Ovary (tissue), 9 donors: Measurements from ENCODE around the gene TEX12. TPM values are rescaled to one million over a fixed set of nuclear protein-coding genes. Genes with fewer than 3 reads are reported as not detected.

Experiments used
- DNase-seq, 5 donors: peaks; one replicate each; pipeline ENCODE4 v3.0.0-alpha.2; 2019 to 2020
- H3K27ac ChIP-seq, 2 donors: fragments of 200-600 bp; one replicate each; pipeline versions ENCODE4 v1.5.1 to v1.8.0; 2019 to 2022
- H3K27me3 ChIP-seq: fragments of 200-600 bp; one replicate; pipeline ENCODE4 v1.8.0; 2022
- H3K36me3 ChIP-seq: fragments of 200-600 bp; sonication (generic); one replicate; pipeline ENCODE4 v1.5.1; 2019
- H3K4me1 ChIP-seq: one replicate; pipeline ENCODE4 v1.8.1; 2013; ENCODE audit warnings: mild to moderate bottlenecking, moderate library complexity; ENCODE audit not compliant: insufficient read depth
- H3K4me3 ChIP-seq: fragments of 200-600 bp; sonication (generic); one replicate; pipeline ENCODE4 v1.5.1; 2017
- H3K9me3 ChIP-seq, 2 donors: fragments of 200-600 bp in 1 of 2; sonication (generic) in 1 of 2; one replicate each; pipeline versions ENCODE4 v1.5.1 to v1.8.1; 2013 to 2019; ENCODE audit warnings: mild to moderate bottlenecking in 1 of 2, moderate library complexity in 1 of 2
- EP300 ChIP-seq: sonication (generic); formaldehyde crosslinking; IDR thresholded peaks from one replicate; pipeline ENCODE4 v1.6.1; 2017; ENCODE audit warnings: antibody characterized with exemption
- POLR2A ChIP-seq: fragments of 450-650 bp; IDR thresholded peaks from one replicate; pipeline ENCODE4 v1.6.1; 2017; ENCODE audit warnings: antibody characterized with exemption, mild to moderate bottlenecking, moderate library complexity
- WGBS, 3 donors: extraction: QIAGEN DNeasy Blood & Tissue Kit in 1 of 3; methylation state at CpG; one replicate each; pipeline versions ENCODE4 v1.1.5 to v1.1.7; 2013 to 2017; 5-methylcytosine and 5-hydroxymethylcytosine counted together
- intact Hi-C, 4 donors: fragments of 100-400 bp; cut with DNase I; formaldehyde crosslinking; loops; one replicate each; pipeline versions ENCODE4 v1.11.0 to v1.15.1; 2022 to 2023
- polyA plus RNA-seq, 2 donors: library from polyadenylated mRNA; stranded (reverse); fragments of 200-250 nt in 1 of 2; fragments of 350-450 nt in 1 of 2; fragmentation: Illumina TruSeq in 1 of 2; extraction: RNeasy Lipid Tissue Mini Kit (QIAGEN cat#74804) in 1 of 2; gene quantifications; one replicate each; pipeline ENCODE4 v1.2.3, GENCODE V29; 2013 to 2014
- total RNA-seq, 7 donors: library from RNA; depleted of rRNA in 2 of 7; stranded (reverse); fragments of >200 nt in 2 of 7; fragmentation: NEBNext Ultra II Directional in 3 of 7; extraction: Animal tissue kit (Norgen Biotek cat#: 25700) in 3 of 7; gene quantifications; one replicate each; pipeline versions ENCODE4 v1.1.0 to v1.2.4, GENCODE V29; 2016 to 2023
- TF ChIP-seq, protein P1 (sequence below), 3 donors: fragments of 450-650 bp in 2 of 3; fragments of 200-600 bp in 1 of 3; IDR thresholded peaks; one replicate each; pipeline versions ENCODE4 v1.5.1 to v1.8.0; 2016 to 2022; ENCODE audit warnings: antibody characterized with exemption in 3 of 3, mild to moderate bottlenecking in 1 of 3
- donor health status: DM: no; HTN: no; CAD: no; lungs with moderate emphysema.
- donor health status: DM: no; HTN: no; CAD: no.
- donor health status: Bipolar disorder and iron deficiency.
- donor health status: DM: yes; HTN: yes; CAD: no.
- donor health status: DM: no; HTN: no; CAD: no.
- donor health status: DM: yes; HTN: yes; CAD: no.

TEX12 gene
- total and polyA plus RNA-seq, 9 donors: 0.11 to 1.3 (median 0.52) TPM; not detected in 1

DNA sequence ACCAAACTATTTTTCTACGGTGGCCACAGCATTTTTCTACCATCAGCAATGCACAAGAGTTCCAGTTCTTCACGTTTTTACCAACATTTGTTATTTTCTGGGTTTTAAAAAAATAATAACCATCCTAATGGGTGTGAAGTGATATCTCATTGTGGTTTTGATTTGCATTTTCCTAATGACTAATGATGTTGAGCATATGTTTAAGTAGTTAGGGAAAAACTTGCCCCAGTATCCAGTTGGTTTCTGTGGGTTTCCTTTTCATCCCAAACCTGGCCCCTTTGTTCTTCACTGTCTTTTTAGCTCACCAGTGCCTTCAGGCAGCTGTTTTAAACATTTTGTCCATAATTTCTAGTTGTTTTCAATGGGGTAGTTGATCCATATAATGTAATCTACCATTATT is 44.4 kb downstream of the TEX12 start:
- 48 to 63% (median 53%) methylated on average over 2 of the region's 2 CpGs for WGBS, 3 donors
- DNase-seq: no peak
- no peaks in the 10 kb centered on the region for H3K36me3 ChIP-seq
- intact Hi-C loops: loop anchor here in 1 of 4 donors (10.0 kb wide), 1 partner anchor 1083 kb away; no protein-coding TSS in a partner anchor
- no peaks in the 10 kb centered on the region for H3K27me3 ChIP-seq
- no peak for TF ChIP-seq EP300
- TF ChIP-seq POLR2A: no peak
- no peak overlapping the region for H3K27ac ChIP-seq
- no peak overlapping the region for H3K4me3 ChIP-seq
- no peaks in the 10 kb centered on the region for H3K9me3 ChIP-seq
- no peaks in the 10 kb centered on the region for H3K4me1 ChIP-seq

DNA sequence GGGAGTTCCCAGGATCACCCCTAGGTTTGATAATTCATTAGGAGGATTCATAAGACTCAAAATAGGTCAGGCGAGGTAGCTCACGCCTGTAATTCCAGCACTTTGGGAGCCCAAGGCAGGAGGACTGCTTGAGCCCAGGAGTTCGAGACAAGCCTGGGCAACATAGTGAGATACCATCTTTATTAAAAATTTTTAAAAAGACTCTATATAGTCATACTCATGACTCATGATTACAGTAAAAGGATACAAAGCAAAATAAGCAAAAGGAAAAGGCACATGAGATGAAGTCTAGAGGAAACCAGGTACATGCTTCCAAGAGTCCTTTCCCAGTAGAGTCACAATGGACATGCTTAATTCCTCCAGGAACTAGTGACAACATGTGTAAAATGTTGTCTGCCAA is 45.1 kb downstream of the TEX12 start:
- no peaks in the 10 kb centered on the region for H3K9me3 ChIP-seq
- H3K27ac ChIP-seq: no peak overlapping the region
- no peaks in the 10 kb centered on the region for H3K36me3 ChIP-seq
- H3K27me3 ChIP-seq: no peaks in the 10 kb centered on the region
- no peak for DNase-seq
- no peaks in the 10 kb centered on the region for H3K4me1 ChIP-seq
- H3K4me3 ChIP-seq: no peak overlapping the region
- WGBS, 3 donors: 93 to 97% (median 95%) methylated on average over 3 of the region's 3 CpGs
- TF ChIP-seq, protein P1, sequence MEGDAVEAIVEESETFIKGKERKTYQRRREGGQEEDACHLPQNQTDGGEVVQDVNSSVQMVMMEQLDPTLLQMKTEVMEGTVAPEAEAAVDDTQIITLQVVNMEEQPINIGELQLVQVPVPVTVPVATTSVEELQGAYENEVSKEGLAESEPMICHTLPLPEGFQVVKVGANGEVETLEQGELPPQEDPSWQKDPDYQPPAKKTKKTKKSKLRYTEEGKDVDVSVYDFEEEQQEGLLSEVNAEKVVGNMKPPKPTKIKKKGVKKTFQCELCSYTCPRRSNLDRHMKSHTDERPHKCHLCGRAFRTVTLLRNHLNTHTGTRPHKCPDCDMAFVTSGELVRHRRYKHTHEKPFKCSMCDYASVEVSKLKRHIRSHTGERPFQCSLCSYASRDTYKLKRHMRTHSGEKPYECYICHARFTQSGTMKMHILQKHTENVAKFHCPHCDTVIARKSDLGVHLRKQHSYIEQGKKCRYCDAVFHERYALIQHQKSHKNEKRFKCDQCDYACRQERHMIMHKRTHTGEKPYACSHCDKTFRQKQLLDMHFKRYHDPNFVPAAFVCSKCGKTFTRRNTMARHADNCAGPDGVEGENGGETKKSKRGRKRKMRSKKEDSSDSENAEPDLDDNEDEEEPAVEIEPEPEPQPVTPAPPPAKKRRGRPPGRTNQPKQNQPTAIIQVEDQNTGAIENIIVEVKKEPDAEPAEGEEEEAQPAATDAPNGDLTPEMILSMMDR (IDR thresholded peaks at IDR 0.05): no peak
- TF ChIP-seq EP300: no peak
- TF ChIP-seq POLR2A: no peak
- intact Hi-C loops: loop anchor here in 1 of 4 donors (10.0 kb wide), 1 partner anchor 1083 kb away; no protein-coding TSS in a partner anchor

DNA sequence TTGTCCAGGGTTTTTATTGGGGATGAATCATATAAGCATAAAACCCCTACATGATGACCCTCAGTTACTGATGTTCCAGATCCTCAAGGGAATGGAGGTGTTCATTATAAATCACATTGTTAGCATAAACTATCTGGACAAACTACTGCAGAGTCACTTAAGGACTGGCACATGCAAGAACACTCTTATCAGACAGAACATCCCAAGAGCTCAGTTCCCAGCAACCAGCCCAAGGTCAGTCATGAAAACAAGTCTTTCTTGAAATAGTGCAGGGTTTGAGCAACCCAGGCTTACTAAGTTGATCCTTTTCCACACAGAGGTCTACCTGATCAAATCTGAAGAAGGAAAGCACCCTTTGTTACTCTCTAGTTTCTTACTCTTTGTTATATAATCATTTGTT is 45.5 kb downstream of the TEX12 start:
- DNase-seq: no peak
- Histone ChIP-seq H3K9me3 (no peaks in the 10 kb centered on the region), H3K4me1 (no peaks in the 10 kb centered on the region), H3K27me3 (no peaks in the 10 kb centered on the region), H3K36me3 (no peaks in the 10 kb centered on the region), H3K27ac (no peak overlapping the region), H3K4me3 (no peak overlapping the region)
- intact Hi-C loops: loop anchor here in 1 of 4 donors (10.0 kb wide), 1 partner anchor 1082 kb away; no protein-coding TSS in a partner anchor
- TF ChIP-seq EP300 (no peak), POLR2A (no peak)
- TF ChIP-seq, protein P1 (IDR thresholded peaks at IDR 0.05): no peak

DNA sequence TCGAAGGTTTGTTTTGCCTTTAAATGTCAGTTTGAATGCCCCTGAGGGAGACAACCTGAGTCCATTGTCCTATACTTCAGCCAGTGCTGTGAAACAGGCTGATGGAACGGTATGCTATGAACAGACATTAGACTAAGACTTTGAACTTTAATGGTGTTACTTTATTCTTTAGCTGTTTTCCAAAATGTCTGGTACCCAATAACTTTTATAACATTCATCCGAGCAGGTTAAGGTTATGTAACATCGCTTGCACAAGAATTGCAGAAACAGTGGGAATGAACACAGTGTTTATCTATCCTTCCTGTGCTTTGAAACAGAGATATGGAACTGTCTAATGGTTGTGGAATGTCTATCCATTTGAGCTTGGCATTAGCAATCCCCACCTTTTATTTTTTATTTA is 46.6 kb downstream of the TEX12 start:
- no peak for DNase-seq
- Histone ChIP-seq H3K4me3 (no peak overlapping the region), H3K9me3 (no peaks in the 10 kb centered on the region), H3K27ac (no peak overlapping the region), H3K27me3 (no peaks in the 10 kb centered on the region), H3K36me3 (no peaks in the 10 kb centered on the region), H3K4me1 (no peaks in the 10 kb centered on the region)
- TF ChIP-seq, protein P1 (IDR thresholded peaks at IDR 0.05): no peak
- TF ChIP-seq POLR2A (no peak), EP300 (no peak)
- 75 to 91% (median 86%) methylated on average over 4 of the region's 4 CpGs for WGBS, 3 donors
- intact Hi-C loops: loop anchor here in 1 of 4 donors (10.0 kb wide), 1 partner anchor 1081 kb away; no protein-coding TSS in a partner anchor

DNA sequence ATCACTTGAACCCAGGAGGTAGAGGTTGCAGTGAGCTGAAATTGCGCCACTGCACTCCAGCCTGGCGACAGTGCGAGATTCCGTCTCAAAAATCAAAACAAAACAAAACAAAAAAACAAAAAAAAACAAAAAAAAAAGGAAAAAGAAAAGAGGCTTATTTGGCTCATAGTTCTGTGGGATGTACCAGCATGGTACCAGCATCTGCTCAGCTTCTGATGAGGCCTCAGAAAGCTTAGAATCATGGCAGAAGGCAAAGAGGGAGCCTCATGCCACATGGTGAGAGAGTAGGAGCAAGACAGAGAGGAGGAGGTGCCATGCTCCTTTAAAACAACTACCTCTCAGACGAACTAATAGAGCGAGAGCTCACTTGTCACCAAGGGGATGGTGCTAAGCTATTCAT is 48.4 kb downstream of the TEX12 start:
- no peak for DNase-seq
- no peak overlapping the region for H3K27ac ChIP-seq
- H3K27me3 ChIP-seq: no peaks in the 10 kb centered on the region
- 87 to 91% (median 87%) methylated on average over 6 of the region's 6 CpGs for WGBS, 3 donors
- TF ChIP-seq POLR2A (no peak), EP300 (no peak)
- TF ChIP-seq, protein P1 (IDR thresholded peaks at IDR 0.05): no peak
- no peak overlapping the region for H3K4me3 ChIP-seq
- H3K36me3 ChIP-seq: no peaks in the 10 kb centered on the region
- no peaks in the 10 kb centered on the region for H3K4me1 ChIP-seq
- intact Hi-C loops: loop anchor here in 2 of 4 donors (5.0 to 10.0 kb wide), 2 partner anchors 67 to 1079 kb away; no protein-coding TSS in a partner anchor
- no peaks in the 10 kb centered on the region for H3K9me3 ChIP-seq
